Head of caudate nucleus (tissue), 42 donors: ENCODE results near the gene MCCD1.

ENCODE experiments used
- DNase-seq, 42 donors: peaks; one replicate each; pipeline versions ENCODE4 v3.0.0 to v3.0.0-alpha.2; 2020 to 2021; ENCODE audit warnings: mixed read lengths in 7 of 42
- intact Hi-C: fragments of 100-400 bp; cut with DNase I; formaldehyde crosslinking; loops from one replicate; pipeline ENCODE4 v1.15.0; 2022

MCCD1 gene

GRCh38 chr6:31558631-31559500 is 30.1 kb downstream of the MCCD1 start:
- intact Hi-C loops = no loop called here
- DNase-seq = peak; percentile 26 to 88 (median 65)

- no peak for DNase-seq
- intact Hi-C loops = no loop called here
Measured at GRCh38 chr6:31559606-31559957, 30.8 kb downstream of the MCCD1 start.

- intact Hi-C loops = no loop called here
- peak in 22 of 42 donors; percentile 24 to 68 (median 46) for DNase-seq
Measured at GRCh38 chr6:31559958-31560696, 31.4 kb downstream of the MCCD1 start.

GRCh38 chr6:31560697-31561058 is 31.9 kb downstream of the MCCD1 start:
- DNase-seq = no peak
- intact Hi-C loops = no loop called here

GRCh38 chr6:31567531-31568370 is 39.0 kb downstream of the MCCD1 start:
- no peak for DNase-seq
- intact Hi-C loops = no loop called here

GRCh38 chr6:31568537-31568961 is 39.8 kb downstream of the MCCD1 start:
- intact Hi-C loops = no loop called here
- DNase-seq = no peak

- no peak for DNase-seq
- intact Hi-C loops = no loop called here
Measured at GRCh38 chr6:31569861-31570536, 41.2 kb downstream of the MCCD1 start.

- intact Hi-C loops = no loop called here
- no peak for DNase-seq
Measured at GRCh38 chr6:31572041-31572911, 43.5 kb downstream of the MCCD1 start, which contains the start of gene LTA. LTA (plus strand) TSS chr6:31572289; CDS start chr6:31572743, 454 bp downstream.

- intact Hi-C loops = no loop called here
- DNase-seq = no peak
Measured at GRCh38 chr6:31573239-31574105, 44.7 kb downstream of the MCCD1 start.

- intact Hi-C loops = no loop called here
- DNase-seq = no peak
Measured at GRCh38 chr6:31574106-31575061, 45.6 kb downstream of the MCCD1 start.

- intact Hi-C loops = no loop called here
Measured at GRCh38 chr6:31575335-31575901, 46.7 kb downstream of the MCCD1 start, which contains the start of gene TNF. TNF (plus strand) TSS chr6:31575565; CDS start chr6:31575742, 177 bp downstream.

GRCh38 chr6:31575952-31576685 is 47.4 kb downstream of the MCCD1 start:
- DNase-seq = no peak
- intact Hi-C loops = no loop called here

More at GRCh38 chr6:31575335-31575901, 46.7 kb downstream of the MCCD1 start, which contains the start of gene TNF:
- peak in 30 of 42 donors; percentile 12 to 67 (median 38) for DNase-seq

- intact Hi-C loops = no loop called here
- no peak for DNase-seq
Measured at GRCh38 chr6:31576897-31577578, 48.3 kb downstream of the MCCD1 start.

- DNase-seq = no peak
- intact Hi-C loops = no loop called here
Measured at GRCh38 chr6:31577579-31577966, 48.8 kb downstream of the MCCD1 start.
